Liver (tissue), 9 donors: ENCODE measurements around the gene FLNB. TPM values are rescaled to one million over a fixed set of nuclear protein-coding genes. Genes with fewer than 3 reads are reported as not detected.

Experiments used
- DNase-seq: peaks from one replicate; pipeline ENCODE4 v3.0.0-alpha.2; 2017; ENCODE audit warnings: low spot score
- H3K27ac ChIP-seq, 2 donors: one replicate each; pipeline ENCODE4 v1.7.0; 2013; ENCODE audit warnings: inconsistent platforms in 2 of 2, low read length in 2 of 2, control low read depth in 1 of 2, low read depth in 1 of 2, mild to moderate bottlenecking in 1 of 2
- H3K27me3 ChIP-seq, 4 donors: one replicate each; pipeline versions ENCODE4 v1.6.1 to v1.7.0; 2013; ENCODE audit warnings: low read length in 3 of 4, inconsistent platforms in 1 of 4, mild to moderate bottlenecking in 1 of 4, moderate library complexity in 1 of 4; ENCODE audit not compliant: control insufficient read depth in 4 of 4, insufficient read depth in 4 of 4
- H3K36me3 ChIP-seq, 4 donors: one replicate each; pipeline versions ENCODE4 v1.6.1 to v1.7.0; 2013; ENCODE audit warnings: low read length in 3 of 4, mild to moderate bottlenecking in 3 of 4, low read depth in 1 of 4, moderate library complexity in 1 of 4; ENCODE audit not compliant: control insufficient read depth in 4 of 4, insufficient read depth in 3 of 4
- H3K4me1 ChIP-seq, 4 donors: one replicate each; pipeline versions ENCODE4 v1.6.1 to v1.7.0; 2013; ENCODE audit warnings: low read length in 3 of 4, mild to moderate bottlenecking in 3 of 4, moderate library complexity in 1 of 4; ENCODE audit not compliant: control insufficient read depth in 4 of 4, insufficient read depth in 4 of 4
- H3K4me3 ChIP-seq, 3 donors: one replicate each; pipeline versions ENCODE4 v1.6.1 to v1.7.0; 2013; ENCODE audit warnings: low read length in 3 of 3, control low read depth in 1 of 3, low read depth in 1 of 3, mild to moderate bottlenecking in 1 of 3
- H3K9ac ChIP-seq, 2 donors: one replicate each; pipeline ENCODE4 v1.7.0; 2013; ENCODE audit warnings: low read length in 2 of 2, mild to moderate bottlenecking in 2 of 2, moderate library complexity in 2 of 2, control low read depth in 1 of 2, low read depth in 1 of 2
- H3K9me3 ChIP-seq, 4 donors: one replicate each; pipeline versions ENCODE4 v1.6.1 to v1.7.0; 2013; ENCODE audit warnings: low read length in 3 of 4; ENCODE audit not compliant: control insufficient read depth in 4 of 4
- EGR1 ChIP-seq, 2 donors: IDR thresholded peaks; 2 replicates each; pipeline ENCODE4 v1.6.1; 2016 to 2018; ENCODE audit warnings: antibody characterized with exemption in 2 of 2, low read depth in 2 of 2
- FOXA1 ChIP-seq: IDR thresholded peaks from 2 replicates; pipeline ENCODE4 v1.6.1; 2016; ENCODE audit warnings: antibody characterized with exemption
- FOXA2 ChIP-seq: IDR thresholded peaks from 2 replicates; pipeline ENCODE4 v1.6.1; 2016; ENCODE audit warnings: antibody characterized with exemption
- GABPA ChIP-seq, 2 donors: IDR thresholded peaks in 1 of 2; conservative IDR thresholded peaks in 1 of 2; 2 replicates each; pipeline ENCODE4 v1.6.1; 2016; ENCODE audit warnings: antibody characterized with exemption in 2 of 2, mild to moderate bottlenecking in 1 of 2, moderate library complexity in 1 of 2
- HNF4A ChIP-seq, 2 donors: conservative IDR thresholded peaks; 2 replicates each; pipeline ENCODE4 v1.6.1; 2016; ENCODE audit warnings: antibody characterized with exemption in 2 of 2, mild to moderate bottlenecking in 2 of 2
- HNF4G ChIP-seq: IDR thresholded peaks from 2 replicates; pipeline ENCODE4 v1.6.1; 2016; ENCODE audit warnings: antibody characterized with exemption
- JUND ChIP-seq, 2 donors: IDR thresholded peaks; 2 replicates each; pipeline ENCODE4 v1.6.1; 2016; ENCODE audit warnings: antibody characterized with exemption in 2 of 2
- NR2F2 ChIP-seq: IDR thresholded peaks from 2 replicates; pipeline ENCODE4 v1.6.1; 2016; ENCODE audit warnings: antibody characterized with exemption
- RAD21 ChIP-seq, 2 donors: IDR thresholded peaks; 2 replicates each; pipeline ENCODE4 v1.6.1; 2016; ENCODE audit warnings: antibody characterized with exemption in 2 of 2, mild to moderate bottlenecking in 2 of 2
- RXRA ChIP-seq, 2 donors: IDR thresholded peaks; 2 replicates each; pipeline ENCODE4 v1.6.1; 2017 to 2018; ENCODE audit warnings: antibody characterized with exemption in 2 of 2, mild to moderate bottlenecking in 1 of 2
- SP1 ChIP-seq: IDR thresholded peaks from 2 replicates; pipeline ENCODE4 v1.6.1; 2018; ENCODE audit warnings: antibody characterized with exemption, mild to moderate bottlenecking
- TAF1 ChIP-seq: conservative IDR thresholded peaks from 2 replicates; pipeline ENCODE4 v1.6.1; 2016; ENCODE audit warnings: antibody characterized with exemption, mild to moderate bottlenecking
- YY1 ChIP-seq: IDR thresholded peaks from 2 replicates; pipeline ENCODE4 v1.6.1; 2016; ENCODE audit warnings: antibody characterized with exemption, mild to moderate bottlenecking
- WGBS: extraction: QIAGEN DNeasy Blood & Tissue Kit; methylation state at CpG from one replicate; pipeline ENCODE4 v1.1.7; 2013; 5-methylcytosine and 5-hydroxymethylcytosine counted together
- polyA plus RNA-seq, 2 donors: library from polyadenylated mRNA; stranded (reverse) in 1 of 2; unstranded in 1 of 2; fragments of 200-250 nt in 1 of 2; fragments of >200 nt in 1 of 2; fragmentation: Nextera tagmentation in 1 of 2; extraction: Ambion mirVana in 1 of 2; gene quantifications; one replicate each; pipeline versions ENCODE4 v1.2.1 to v1.2.3, GENCODE V29; 2013 to 2015
- total RNA-seq, 2 donors: library from RNA; depleted of rRNA; stranded (reverse); fragments of >200 nt; gene quantifications; one replicate each; pipeline ENCODE4 v1.2.3, GENCODE V29; 2014
- TF ChIP-seq, protein P1 (sequence below): IDR thresholded peaks from 2 replicates; pipeline ENCODE4 v1.6.1; 2016; ENCODE audit warnings: antibody characterized with exemption
- TF ChIP-seq, protein P2 (sequence below): fragments of 150-350 bp; IDR thresholded peaks from 2 replicates; pipeline ENCODE4 v1.5.1; 2017; ENCODE audit warnings: improper control_type of control experiment, low read depth, low read length; ENCODE audit not compliant: missing input control
- TF ChIP-seq, protein P3 (sequence below): IDR thresholded peaks from 2 replicates; pipeline ENCODE4 v1.6.1; 2016; ENCODE audit warnings: antibody characterized with exemption
- TF ChIP-seq, protein P4 (sequence below): IDR thresholded peaks from 2 replicates; pipeline ENCODE4 v1.6.1; 2016; ENCODE audit warnings: antibody characterized with exemption
- TF ChIP-seq, protein P5 (sequence below): IDR thresholded peaks from 2 replicates; pipeline ENCODE4 v1.6.1; 2016; ENCODE audit warnings: antibody characterized with exemption, mild to moderate bottlenecking
- donor health status: healthy.
- donor health status: healthy.
- donor health status: healthy.
- donor health status: healthy.
- donor health status: healthy.

The FLNB gene
- total and polyA plus RNA-seq, 4 donors: 22.9 to 124 (median 44.3) TPM

DNA sequence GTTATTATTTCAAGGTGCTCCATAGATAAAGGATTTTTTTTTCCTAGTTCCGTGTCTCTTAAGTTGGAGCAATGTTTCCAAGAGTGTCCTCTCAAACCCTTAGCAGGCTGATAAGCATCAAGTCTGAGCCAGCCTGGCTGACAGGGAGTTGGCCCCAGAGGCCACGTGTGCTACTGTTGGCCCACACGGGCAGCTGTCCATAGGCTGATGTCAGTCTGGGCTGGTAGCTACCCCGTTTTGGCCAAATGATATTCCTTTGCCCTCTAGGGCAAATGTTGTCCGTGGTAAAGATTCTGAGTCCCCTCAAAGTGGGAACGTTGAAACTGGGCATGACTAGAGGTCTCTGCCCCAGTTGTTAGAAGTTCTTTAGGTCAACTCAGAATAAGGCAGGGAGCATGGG lies 99.4 kb downstream of the FLNB start:
- Histone ChIP-seq H3K27ac (peak overlapping the region; percentile 47 to 68), H3K9ac (no peak overlapping the region), H3K4me1 (peaks cover 13 to 47% (median 39%) of the 10 kb centered on the region in 4 donors), H3K27me3 (no peaks in the 10 kb centered on the region), H3K36me3 (peaks cover 6 to 45% (median 32%) of the 10 kb centered on the region in 4 donors), H3K4me3 (no peak overlapping the region), H3K9me3 (no peaks in the 10 kb centered on the region)
- TF ChIP-seq HNF4A (conservative IDR thresholded peaks at IDR 0.05): peak; percentile 81 to 94
- peak; percentile 66 for TF ChIP-seq SP1
- TF ChIP-seq JUND (IDR thresholded peaks at IDR 0.05): peak in 1 of 2 donors; percentile 61
- TF ChIP-seq GABPA (IDR thresholded peaks at IDR 0.05 in 1 of 2, conservative IDR thresholded peaks at IDR 0.05 in 1 of 2): no peak
- no peak for TF ChIP-seq FOXA1
- TF ChIP-seq RAD21 (IDR thresholded peaks at IDR 0.05): peak; percentile 42 to 53
- no peak for TF ChIP-seq YY1
- peak in 1 of 2 donors; percentile 34 for TF ChIP-seq EGR1 (IDR thresholded peaks at IDR 0.05; ENCODE audit: low read depth in 2 of 2)
- TF ChIP-seq, protein P1, sequence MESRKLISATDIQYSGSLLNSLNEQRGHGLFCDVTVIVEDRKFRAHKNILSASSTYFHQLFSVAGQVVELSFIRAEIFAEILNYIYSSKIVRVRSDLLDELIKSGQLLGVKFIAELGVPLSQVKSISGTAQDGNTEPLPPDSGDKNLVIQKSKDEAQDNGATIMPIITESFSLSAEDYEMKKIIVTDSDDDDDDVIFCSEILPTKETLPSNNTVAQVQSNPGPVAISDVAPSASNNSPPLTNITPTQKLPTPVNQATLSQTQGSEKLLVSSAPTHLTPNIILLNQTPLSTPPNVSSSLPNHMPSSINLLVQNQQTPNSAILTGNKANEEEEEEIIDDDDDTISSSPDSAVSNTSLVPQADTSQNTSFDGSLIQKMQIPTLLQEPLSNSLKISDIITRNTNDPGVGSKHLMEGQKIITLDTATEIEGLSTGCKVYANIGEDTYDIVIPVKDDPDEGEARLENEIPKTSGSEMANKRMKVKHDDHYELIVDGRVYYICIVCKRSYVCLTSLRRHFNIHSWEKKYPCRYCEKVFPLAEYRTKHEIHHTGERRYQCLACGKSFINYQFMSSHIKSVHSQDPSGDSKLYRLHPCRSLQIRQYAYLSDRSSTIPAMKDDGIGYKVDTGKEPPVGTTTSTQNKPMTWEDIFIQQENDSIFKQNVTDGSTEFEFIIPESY: no peak
- TF ChIP-seq TAF1: no peak
- TF ChIP-seq, protein P2, sequence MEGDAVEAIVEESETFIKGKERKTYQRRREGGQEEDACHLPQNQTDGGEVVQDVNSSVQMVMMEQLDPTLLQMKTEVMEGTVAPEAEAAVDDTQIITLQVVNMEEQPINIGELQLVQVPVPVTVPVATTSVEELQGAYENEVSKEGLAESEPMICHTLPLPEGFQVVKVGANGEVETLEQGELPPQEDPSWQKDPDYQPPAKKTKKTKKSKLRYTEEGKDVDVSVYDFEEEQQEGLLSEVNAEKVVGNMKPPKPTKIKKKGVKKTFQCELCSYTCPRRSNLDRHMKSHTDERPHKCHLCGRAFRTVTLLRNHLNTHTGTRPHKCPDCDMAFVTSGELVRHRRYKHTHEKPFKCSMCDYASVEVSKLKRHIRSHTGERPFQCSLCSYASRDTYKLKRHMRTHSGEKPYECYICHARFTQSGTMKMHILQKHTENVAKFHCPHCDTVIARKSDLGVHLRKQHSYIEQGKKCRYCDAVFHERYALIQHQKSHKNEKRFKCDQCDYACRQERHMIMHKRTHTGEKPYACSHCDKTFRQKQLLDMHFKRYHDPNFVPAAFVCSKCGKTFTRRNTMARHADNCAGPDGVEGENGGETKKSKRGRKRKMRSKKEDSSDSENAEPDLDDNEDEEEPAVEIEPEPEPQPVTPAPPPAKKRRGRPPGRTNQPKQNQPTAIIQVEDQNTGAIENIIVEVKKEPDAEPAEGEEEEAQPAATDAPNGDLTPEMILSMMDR: no peak
- TF ChIP-seq, protein P3, sequence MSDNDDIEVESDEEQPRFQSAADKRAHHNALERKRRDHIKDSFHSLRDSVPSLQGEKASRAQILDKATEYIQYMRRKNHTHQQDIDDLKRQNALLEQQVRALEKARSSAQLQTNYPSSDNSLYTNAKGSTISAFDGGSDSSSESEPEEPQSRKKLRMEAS: peak; percentile 56
- peak; percentile 65 to 90 for TF ChIP-seq RXRA (IDR thresholded peaks at IDR 0.05)
- no peak for TF ChIP-seq HNF4G
- peak; percentile 16 for TF ChIP-seq FOXA2
- TF ChIP-seq, protein P4, sequence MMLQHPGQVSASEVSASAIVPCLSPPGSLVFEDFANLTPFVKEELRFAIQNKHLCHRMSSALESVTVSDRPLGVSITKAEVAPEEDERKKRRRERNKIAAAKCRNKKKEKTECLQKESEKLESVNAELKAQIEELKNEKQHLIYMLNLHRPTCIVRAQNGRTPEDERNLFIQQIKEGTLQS: no peak
- TF ChIP-seq, protein P5, sequence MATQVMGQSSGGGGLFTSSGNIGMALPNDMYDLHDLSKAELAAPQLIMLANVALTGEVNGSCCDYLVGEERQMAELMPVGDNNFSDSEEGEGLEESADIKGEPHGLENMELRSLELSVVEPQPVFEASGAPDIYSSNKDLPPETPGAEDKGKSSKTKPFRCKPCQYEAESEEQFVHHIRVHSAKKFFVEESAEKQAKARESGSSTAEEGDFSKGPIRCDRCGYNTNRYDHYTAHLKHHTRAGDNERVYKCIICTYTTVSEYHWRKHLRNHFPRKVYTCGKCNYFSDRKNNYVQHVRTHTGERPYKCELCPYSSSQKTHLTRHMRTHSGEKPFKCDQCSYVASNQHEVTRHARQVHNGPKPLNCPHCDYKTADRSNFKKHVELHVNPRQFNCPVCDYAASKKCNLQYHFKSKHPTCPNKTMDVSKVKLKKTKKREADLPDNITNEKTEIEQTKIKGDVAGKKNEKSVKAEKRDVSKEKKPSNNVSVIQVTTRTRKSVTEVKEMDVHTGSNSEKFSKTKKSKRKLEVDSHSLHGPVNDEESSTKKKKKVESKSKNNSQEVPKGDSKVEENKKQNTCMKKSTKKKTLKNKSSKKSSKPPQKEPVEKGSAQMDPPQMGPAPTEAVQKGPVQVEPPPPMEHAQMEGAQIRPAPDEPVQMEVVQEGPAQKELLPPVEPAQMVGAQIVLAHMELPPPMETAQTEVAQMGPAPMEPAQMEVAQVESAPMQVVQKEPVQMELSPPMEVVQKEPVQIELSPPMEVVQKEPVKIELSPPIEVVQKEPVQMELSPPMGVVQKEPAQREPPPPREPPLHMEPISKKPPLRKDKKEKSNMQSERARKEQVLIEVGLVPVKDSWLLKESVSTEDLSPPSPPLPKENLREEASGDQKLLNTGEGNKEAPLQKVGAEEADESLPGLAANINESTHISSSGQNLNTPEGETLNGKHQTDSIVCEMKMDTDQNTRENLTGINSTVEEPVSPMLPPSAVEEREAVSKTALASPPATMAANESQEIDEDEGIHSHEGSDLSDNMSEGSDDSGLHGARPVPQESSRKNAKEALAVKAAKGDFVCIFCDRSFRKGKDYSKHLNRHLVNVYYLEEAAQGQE: peak; percentile 57
- TF ChIP-seq NR2F2: no peak
- no peak for DNase-seq
- WGBS: 43% methylated on average over 6 of the region's 6 CpGs
